CD14-positive monocyte (primary cell): Measurements from ENCODE around the gene ERICH4. TPM values are rescaled to one million over a fixed set of nuclear protein-coding genes. Genes with fewer than 3 reads are reported as not detected.

Experiments
- DNase-seq, 3 donors: peaks; one replicate each; pipeline ENCODE4 v3.0.0-alpha.2; 2011 to 2022
- H2AFZ ChIP-seq: 2 replicates; pipeline ENCODE4 v1.6.0; 2012; ENCODE audit warnings: mild to moderate bottlenecking, low read depth, low read length, inconsistent platforms; ENCODE audit not compliant: insufficient read depth, poor library complexity, severe bottlenecking
- H3K27ac ChIP-seq, 2 donors: 1 replicate in 1 of 2; 2 replicates in 1 of 2; pipeline ENCODE4 v1.5.1; 2012 to 2013; ENCODE audit warnings: low read length in 2 of 2, control low read depth in 1 of 2, inconsistent platforms in 1 of 2, low read depth in 1 of 2, mild to moderate bottlenecking in 1 of 2
- H3K27me3 ChIP-seq, 2 donors: one replicate each; pipeline versions ENCODE4 v1.6.0 to v1.6.1; 2011 to 2013; ENCODE audit warnings: low read length in 2 of 2; ENCODE audit not compliant: control insufficient read depth in 2 of 2, insufficient read depth in 2 of 2
- H3K36me3 ChIP-seq, 2 donors: replicated peaks in 1 of 2; 1 replicate in 1 of 2; 2 replicates in 1 of 2; pipeline versions ENCODE4 v1.5.1 to v1.6.1; 2012 to 2013; ENCODE audit warnings: low read length in 2 of 2, control low read depth in 1 of 2, inconsistent platforms in 1 of 2, mild to moderate bottlenecking in 1 of 2; ENCODE audit not compliant: insufficient read depth in 2 of 2, control insufficient read depth in 1 of 2
- H3K4me1 ChIP-seq, 2 donors: 1 replicate in 1 of 2; 2 replicates in 1 of 2; pipeline versions ENCODE4 v1.5.1 to v1.6.1; 2012 to 2013; ENCODE audit warnings: low read length in 2 of 2, control low read depth in 1 of 2, inconsistent platforms in 1 of 2, mild to moderate bottlenecking in 1 of 2, moderate library complexity in 1 of 2; ENCODE audit not compliant: insufficient read depth in 2 of 2, control insufficient read depth in 1 of 2
- H3K4me2 ChIP-seq: replicated peaks from 2 replicates; pipeline ENCODE3; 2012; ENCODE audit warnings: low read length, moderate library complexity, mild to moderate bottlenecking; ENCODE audit not compliant: poor library complexity, severe bottlenecking; ENCODE audit errors: extremely low read depth
- H3K4me3 ChIP-seq, 3 experiments: fragments of 200-600 bp in 1 of 3; sonication (generic) in 1 of 3; replicated peaks in 1 of 3; 1 replicate in 2 of 3; 2 replicates in 1 of 3; pipeline ENCODE4 v1.5.1; 2011 to 2013; ENCODE audit warnings: low read length in 3 of 3, mild to moderate bottlenecking in 3 of 3, control low read depth in 2 of 3, low read depth in 2 of 3, inconsistent platforms in 1 of 3, moderate library complexity in 1 of 3
- H3K79me2 ChIP-seq: 2 replicates; pipeline ENCODE4 v1.6.0; 2012; ENCODE audit warnings: mild to moderate bottlenecking, control low read depth, inconsistent platforms, low read length, moderate library complexity; ENCODE audit not compliant: insufficient read depth
- H3K9ac ChIP-seq: 2 replicates; pipeline ENCODE4 v1.6.0; 2017; ENCODE audit warnings: low read length, mild to moderate bottlenecking; ENCODE audit not compliant: insufficient read depth, poor library complexity, severe bottlenecking
- H3K9me3 ChIP-seq, 2 donors: replicated peaks in 1 of 2; 1 replicate in 1 of 2; 2 replicates in 1 of 2; pipeline versions ENCODE4 v1.5.1 to v1.6.1; 2012 to 2013; ENCODE audit warnings: low read length in 2 of 2, control low read depth in 1 of 2; ENCODE audit not compliant: control insufficient read depth in 1 of 2, insufficient read depth in 1 of 2
- H4K20me1 ChIP-seq: 2 replicates; pipeline ENCODE4 v1.6.0; 2012; ENCODE audit warnings: mild to moderate bottlenecking, low read length, control low read depth, moderate library complexity; ENCODE audit not compliant: insufficient read depth
- H3K27ac Mint-ChIP-seq, 7 donors: one replicate each; pipeline ENCODE4 v1.8.0; 2020; ENCODE audit warnings: mild to moderate bottlenecking in 7 of 7, mixed read lengths in 7 of 7, moderate library complexity in 6 of 7, inconsistent platforms in 2 of 7
- H3K27me3 Mint-ChIP-seq, 3 donors: one replicate each; pipeline ENCODE4 v1.8.0; 2021 to 2022; ENCODE audit warnings: low read depth in 3 of 3, mild to moderate bottlenecking in 3 of 3, mixed read lengths in 3 of 3, moderate library complexity in 3 of 3, inconsistent platforms in 1 of 3
- H3K36me3 Mint-ChIP-seq, 2 donors: one replicate each; pipeline ENCODE4 v1.8.0; 2020; ENCODE audit warnings: mixed read lengths in 2 of 2, inconsistent platforms in 1 of 2, mild to moderate bottlenecking in 1 of 2
- H3K4me1 Mint-ChIP-seq: one replicate; pipeline ENCODE4 v1.8.0; 2020; ENCODE audit warnings: mild to moderate bottlenecking, mixed read lengths
- H3K4me3 Mint-ChIP-seq, 2 donors: one replicate each; pipeline ENCODE4 v1.8.0; 2020; ENCODE audit warnings: mild to moderate bottlenecking in 2 of 2, mixed read lengths in 2 of 2, moderate library complexity in 1 of 2
- H3K9me3 Mint-ChIP-seq, 7 donors: one replicate each; pipeline ENCODE4 v1.8.0; 2020 to 2022; ENCODE audit warnings: mixed read lengths in 7 of 7, mild to moderate bottlenecking in 6 of 7, moderate library complexity in 6 of 7, inconsistent platforms in 2 of 7
- CTCF ChIP-seq: fragments of 200-600 bp; IDR thresholded peaks from one replicate; pipeline ENCODE4 v1.8.0; 2022; ENCODE audit warnings: antibody characterized with exemption, mild to moderate bottlenecking
- WGBS: methylation state at CpG from one replicate; pipeline ENCODE4 v1.1.5; 2013; ENCODE audit warnings: missing lambda C conversion rate; ENCODE audit not compliant: insufficient coverage; 5-methylcytosine and 5-hydroxymethylcytosine counted together
- intact Hi-C, 2 donors: fragments of 100-400 bp; cut with micrococcal nuclease; formaldehyde crosslinking; loops; one replicate each; pipeline versions ENCODE4 v1.15.0 to v1.15.1; 2023
- polyA plus RNA-seq, 3 donors: library from polyadenylated mRNA; depleted of rRNA in 1 of 3; unstranded in 2 of 3; stranded (reverse) in 1 of 3; fragments of 300-500 nt in 2 of 3; fragments of >200 nt in 1 of 3; fragmentation: Illumina TruSeq in 2 of 3; gene quantifications; 1 replicate in 2 of 3; 2 replicates in 1 of 3; pipeline ENCODE4 v1.2.3, GENCODE V29; 2012 to 2021

Gene ERICH4
- polyA plus RNA-seq, 3 donors, result 0.09 TPM; not detected in 2

GRCh38 chr19:41412953-41413352, 30.0 kb upstream of the ERICH4 start:
- H3K4me1 Mint-ChIP-seq, result peaks cover 60% of the 10 kb centered on the region
- H3K36me3 Mint-ChIP-seq, result peaks cover 66 to 80% of the 10 kb centered on the region in 2 donors
- H3K4me3 ChIP-seq, result no peak overlapping the region

GRCh38 chr19:41413947-41414346, 29.0 kb upstream of the ERICH4 start:
- Histone ChIP-seq H3K9ac (no peak overlapping the region), H3K4me3 (no peak overlapping the region), H3K27me3 (no peaks in the 10 kb centered on the region), H2AFZ (no peak overlapping the region), H3K27ac (no peak overlapping the region), H4K20me1 (no peaks in the 10 kb centered on the region), H3K9me3 (no peaks in the 10 kb centered on the region), H3K4me2 (no peak overlapping the region), H3K4me1 (peaks cover 37 to 70% of the 10 kb centered on the region in 2 donors), H3K79me2 (peaks cover 15% of the 10 kb centered on the region), H3K36me3 (peaks cover 60 to 76% of the 10 kb centered on the region in 2 donors)
- peaks cover 0 to 3% (median 0%) of the 10 kb centered on the region in 7 donors for H3K9me3 Mint-ChIP-seq
- H3K4me3 Mint-ChIP-seq, result no peak overlapping the region
- H3K27me3 Mint-ChIP-seq, result peaks cover 0 to 2% (median 0%) of the 10 kb centered on the region in 3 donors
- intact Hi-C loops, result no loop called here
- WGBS, result 94% methylated on average over 10 of the region's 10 CpGs
- peaks cover 73 to 88% of the 10 kb centered on the region in 2 donors for H3K36me3 Mint-ChIP-seq
- H3K27ac Mint-ChIP-seq, result peak overlapping the region in 3 of 7 donors; percentile 9 to 42 (median 11)
- no peak for DNase-seq
- no peak for TF ChIP-seq CTCF
- peaks cover 60% of the 10 kb centered on the region for H3K4me1 Mint-ChIP-seq

More at GRCh38 chr19:41412953-41413352, 30.0 kb upstream of the ERICH4 start:
- Histone ChIP-seq H4K20me1 (no peaks in the 10 kb centered on the region), H3K27me3 (no peaks in the 10 kb centered on the region), H3K4me2 (no peak overlapping the region), H3K9ac (no peak overlapping the region), H3K79me2 (peaks cover 24% of the 10 kb centered on the region), H3K9me3 (no peaks in the 10 kb centered on the region), H2AFZ (no peak overlapping the region), H3K27ac (no peak overlapping the region), H3K4me1 (peaks cover 42 to 73% of the 10 kb centered on the region in 2 donors), H3K36me3 (peaks cover 52 to 66% of the 10 kb centered on the region in 2 donors)
- TF ChIP-seq CTCF, result no peak
- intact Hi-C loops, result no loop called here
- WGBS, result 93% methylated on average over 2 of the region's 5 CpGs
- DNase-seq, result no peak
- Mint-ChIP-seq H3K27me3 (peaks cover 0 to 2% (median 0%) of the 10 kb centered on the region in 3 donors), H3K4me3 (no peak overlapping the region), H3K9me3 (peaks cover 0 to 3% (median 0%) of the 10 kb centered on the region in 7 donors), H3K27ac (peak overlapping the region in 1 of 7 donors; percentile 15)
